HepG2 (cell line): ENCODE results near the gene ARHGEF11. TPM values are rescaled to one million over a fixed set of nuclear protein-coding genes. Genes with fewer than 3 reads are reported as not detected.

ENCODE experiments used
- ATAC-seq: fragments of 200-7000 bp; cut with Tn5 transposase; 3 replicates; pipeline ENCODE4 v1.9.1; 2020; ENCODE audit warnings: mild to moderate bottlenecking, moderate library complexity
- BruUV-seq: library from RNA; stranded (reverse); fragments of 400-500 nt; replicated peaks from 2 replicates; lab custom pipeline; 2021; lab: Mats Ljungman, UMichigan
- CTCF ChIA-PET: fragments of 300-600 bp; formaldehyde crosslinking; extraction: SDS; loops from one replicate; lab custom pipeline; 2021; ENCODE audit warnings: low total read pairs, inconsistent platforms, low intra/inter-chr PET ratio; lab: Yijun Ruan, JAX
- POLR2A ChIA-PET: fragments of 350-600 bp; sonication (Branson Sonifier 250); formaldehyde crosslinking; loops from one replicate; lab custom pipeline; 2020; ENCODE audit warnings: antibody characterized with exemption, inconsistent platforms; lab: Yijun Ruan, JAX
- DNase-seq: peaks from one replicate; pipeline ENCODE4 v3.0.0-alpha.2; 2015; ENCODE audit warnings: low spot score
- FAIRE-seq: peaks from 3 replicates; lab custom pipeline; 2011; peaks lifted over from hg19 to GRCh38; lab: Jason Lieb, UNC
- H2AFZ ChIP-seq: one replicate; pipeline ENCODE4 v1.6.1; 2011; ENCODE audit warnings: low read length, inconsistent platforms
- H3K27ac ChIP-seq: fragments of 300-600 bp; 3 replicates; pipeline ENCODE4 v1.8.0; 2011; ENCODE audit warnings: mixed run types, mild to moderate bottlenecking, mixed read lengths, low read length, inconsistent platforms; ENCODE audit not compliant: insufficient read depth; ENCODE audit errors: extremely low read length
- H3K27me3 ChIP-seq, 2 experiments: fragments of 200-600 bp in 1 of 2; 2 replicates in 1 of 2; 3 replicates in 1 of 2; pipeline versions ENCODE4 v1.6.0 to v1.8.0; 2011; ENCODE audit warnings: low read length in 2 of 2, mild to moderate bottlenecking in 2 of 2, moderate library complexity in 2 of 2, inconsistent platforms in 1 of 2; ENCODE audit not compliant: insufficient read depth in 2 of 2, control insufficient read depth in 1 of 2
- H3K36me3 ChIP-seq, 2 experiments: fragments of 200-600 bp in 1 of 2; replicated peaks in 1 of 2; 2 replicates in 1 of 2; 3 replicates in 1 of 2; pipeline versions ENCODE4 v1.5.1 to v1.8.0; 2011; ENCODE audit warnings: low read length in 2 of 2, inconsistent platforms in 1 of 2; ENCODE audit not compliant: insufficient read depth in 2 of 2, control insufficient read depth in 1 of 2
- H3K4me1 ChIP-seq: 2 replicates; pipeline ENCODE4 v1.5.1; 2012; ENCODE audit warnings: low read length, inconsistent platforms; ENCODE audit not compliant: insufficient read depth
- H3K4me2 ChIP-seq: 2 replicates; pipeline ENCODE4 v1.6.0; 2011; ENCODE audit warnings: low read depth, low read length, inconsistent platforms
- H3K4me3 ChIP-seq, 3 experiments: fragments of 200-600 bp in 1 of 3; sonication (generic), shearing (Covaris generic) in 1 of 3; replicated peaks in 1 of 3; 2 replicates each; pipeline ENCODE4 v1.5.1; 2011 to 2016; ENCODE audit warnings: low read length in 3 of 3, inconsistent platforms in 2 of 3, low read depth in 2 of 3, mild to moderate bottlenecking in 2 of 3, control low read depth in 1 of 3, mixed read lengths in 1 of 3; ENCODE audit not compliant: insufficient read depth in 1 of 3
- H3K79me2 ChIP-seq: one replicate; pipeline ENCODE4 v1.6.1; 2011; ENCODE audit warnings: low read length, inconsistent platforms; ENCODE audit not compliant: insufficient read depth
- H3K9ac ChIP-seq: 2 replicates; pipeline ENCODE4 v1.6.0; 2011; ENCODE audit warnings: mild to moderate bottlenecking, low read depth, low read length, inconsistent platforms; ENCODE audit not compliant: insufficient read depth
- H3K9me3 ChIP-seq: 2 replicates; pipeline ENCODE4 v1.5.1; 2012; ENCODE audit warnings: mild to moderate bottlenecking, low read length
- H4K20me1 ChIP-seq: 2 replicates; pipeline ENCODE4 v1.6.0; 2011; ENCODE audit warnings: inconsistent platforms, mild to moderate bottlenecking, low read length, moderate library complexity; ENCODE audit not compliant: insufficient read depth
- AGO2 ChIP-seq: fragments of 200-400 bp; formaldehyde crosslinking; optimal IDR thresholded peaks from 2 replicates; pipeline ENCODE3; 2017; ENCODE audit warnings: mild to moderate bottlenecking, low read depth, low read length, moderate library complexity
- CBX1 ChIP-seq: IDR thresholded peaks from one replicate; pipeline ENCODE4 v1.6.1; 2016; ENCODE audit warnings: antibody characterized with exemption, low read depth
- FOSL2 ChIP-seq: sonication (generic); formaldehyde crosslinking; IDR thresholded peaks from 2 replicates; pipeline ENCODE4 v1.4.0; 2020; ENCODE audit warnings: missing genetic modification reagents
- KLF12 ChIP-seq: sonication (generic); formaldehyde crosslinking; IDR thresholded peaks from 2 replicates; pipeline ENCODE4 v1.4.0; 2020; ENCODE audit warnings: missing genetic modification reagents, borderline replicate concordance
- MED13 ChIP-seq: sonication (generic); formaldehyde crosslinking; IDR thresholded peaks from 2 replicates; pipeline ENCODE4 v1.5.0; 2020; ENCODE audit warnings: missing genetic modification reagents
- NR2F1 ChIP-seq, 2 experiments: fragments of 450-650 bp in 1 of 2; formaldehyde crosslinking in 1 of 2; IDR thresholded peaks; 2 replicates each; pipeline versions ENCODE4 v1.5.0 to v1.6.1; 2016 to 2020; ENCODE audit warnings: mild to moderate bottlenecking in 1 of 2, missing compliant biosample characterization in 1 of 2, missing genetic modification reagents in 1 of 2, moderate library complexity in 1 of 2
- PHF20 ChIP-seq: sonication (generic); formaldehyde crosslinking; IDR thresholded peaks from 2 replicates; pipeline ENCODE4 v1.5.0; 2020; ENCODE audit warnings: mild to moderate bottlenecking, missing genetic modification reagents
- RAD21 ChIP-seq: fragments of 450-650 bp; formaldehyde crosslinking; IDR thresholded peaks from 2 replicates; pipeline ENCODE4 v1.5.0; 2020; ENCODE audit warnings: mild to moderate bottlenecking
- RAD51 ChIP-seq: fragments of 450-650 bp; IDR thresholded peaks from 2 replicates; pipeline ENCODE4 v1.6.1; 2016; ENCODE audit warnings: borderline replicate concordance
- RARA ChIP-seq: IDR thresholded peaks from 2 replicates; pipeline ENCODE4 v1.6.1; 2016; ENCODE audit warnings: missing genetic modification reagents, missing compliant biosample characterization
- SRSF4 ChIP-seq: fragments of 200-400 bp; formaldehyde crosslinking; IDR thresholded peaks from one replicate; pipeline ENCODE4 v1.6.1; 2018; ENCODE audit warnings: mild to moderate bottlenecking, low read depth, low read length, moderate library complexity; ENCODE audit not compliant: poor library complexity, severe bottlenecking
- ZFYVE20 ChIP-seq: sonication (generic); formaldehyde crosslinking; IDR thresholded peaks from 2 replicates; pipeline ENCODE4 v1.8.0; 2023; ENCODE audit warnings: low read depth, mild to moderate bottlenecking, moderate library complexity, missing genetic modification reagents, borderline replicate concordance
- ZNF577 ChIP-seq: sonication (generic); formaldehyde crosslinking; IDR thresholded peaks from 2 replicates; pipeline ENCODE4 v1.4.0; 2020; ENCODE audit warnings: mild to moderate bottlenecking, low read depth, missing genetic modification reagents, borderline replicate concordance
- WGBS: methylation state at CpG from one replicate; pipeline ENCODE4 v1.1.6; 2017; ENCODE audit warnings: low lambda C conversion rate; 5-methylcytosine and 5-hydroxymethylcytosine counted together
- in situ Hi-C: cut with HindIII; loops from 2 replicates; pipeline ENCODE4 v1.10.0; 2017; ENCODE audit warnings: low pct_unique_long_range_greater_than_20kb; ENCODE audit not compliant: extremely low pct_ligation_motif_present
- intact Hi-C: fragments of 100-400 bp; cut with micrococcal nuclease; formaldehyde crosslinking; loops from one replicate; pipeline ENCODE4 v1.10.0; 2022; ENCODE audit not compliant: unreplicated experiment
- polyA plus RNA-seq, 8 experiments: library from polyadenylated mRNA; depleted of rRNA in 3 of 8; stranded (reverse) in 7 of 8; unstranded in 1 of 8; fragments of >200 nt; fragmentation: Illumina TruSeq in 4 of 8; extraction: Trizol in 4 of 8; gene quantifications; 2 replicates each; pipeline versions ENCODE4 v1.2.1 to v1.2.3, GENCODE V29; 2011 to 2016; ENCODE audit warnings: low read depth in 4 of 8, missing spikeins in 1 of 8, mixed read lengths in 1 of 8; ENCODE audit not compliant: insufficient read depth in 1 of 8
- total RNA-seq, 5 experiments: library from RNA; depleted of rRNA; stranded (reverse); fragments of >200 nt; fragmentation: Illumina TruSeq; extraction: Trizol; gene quantifications; 2 replicates each; pipeline ENCODE4 v1.2.3, GENCODE V29; 2016; ENCODE audit warnings: low read depth in 1 of 5
- TF ChIP-seq, protein P1 (sequence below): sonication (generic); formaldehyde crosslinking; IDR thresholded peaks from 2 replicates; pipeline ENCODE4 v1.8.0; 2022; ENCODE audit warnings: low read depth, missing genetic modification reagents
- TF ChIP-seq, protein P2 (sequence below): sonication (generic); formaldehyde crosslinking; IDR thresholded peaks from 2 replicates; pipeline ENCODE4 v1.8.0; 2022; ENCODE audit warnings: mild to moderate bottlenecking, missing genetic modification reagents, borderline replicate concordance

ARHGEF11 gene
- total and polyA plus RNA-seq, 2 of the 13 experiments (the other 11 are each of a cell fraction or from before 2014, with no cell fraction given): 16.5 to 21.2 TPM

DNA sequence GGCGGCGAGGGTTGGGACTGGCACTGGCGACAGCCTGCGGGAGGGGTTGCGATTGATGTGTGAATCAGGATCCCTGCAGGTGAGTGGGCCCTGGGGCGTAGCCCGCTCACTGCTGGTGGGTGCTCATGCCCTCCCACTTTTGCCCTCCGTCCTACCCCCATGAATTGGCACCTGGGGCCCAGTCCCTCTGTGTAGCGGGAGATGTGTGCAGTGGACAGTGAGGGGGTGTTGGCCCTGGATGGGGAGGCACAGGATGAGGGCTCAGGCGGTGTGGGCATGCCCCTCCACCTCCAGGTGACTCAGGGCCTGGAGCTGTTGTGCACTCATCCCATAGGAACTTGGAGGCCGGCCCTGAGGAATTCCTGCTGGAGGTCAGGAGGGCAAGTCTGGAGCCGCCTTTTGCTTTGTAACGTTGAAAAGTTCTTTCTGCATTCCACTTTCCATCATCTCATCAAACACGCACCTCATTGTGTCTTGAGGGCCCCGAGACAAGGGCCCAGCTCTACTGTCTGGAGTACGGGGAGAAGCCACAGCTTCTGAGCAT, 149.0 kb downstream of the ARHGEF11 start:
- intact Hi-C loops: no loop called here
- DNase-seq: peak; percentile 53
- H3K9ac ChIP-seq: no peak overlapping the region
- CTCF ChIA-PET: no interaction called here
- H3K4me2 ChIP-seq: no peak overlapping the region
- peak; percentile 51; the same call in 1 of the 2 replicates for TF ChIP-seq FOSL2 (CRISPR knock-in tag)
- no peak for TF ChIP-seq ZNF577 (CRISPR knock-in tag)
- peak; percentile 20; the same call in 1 of the 2 replicates for TF ChIP-seq RARA
- no peak for TF ChIP-seq RAD21
- TF ChIP-seq NR2F1 (CRISPR knock-in tag; IDR thresholded peaks at IDR 0.05): 0 out of 4 replicates have a peak, but pooled peaks of 1 of the 2 experiments have one; percentile 37
- TF ChIP-seq, all 625 proteins: peak for 3
- POLR2A ChIA-PET: interaction anchor here (0.6 kb wide), 1 partner anchor 220 kb away, joined by 4 read pairs; the partner anchor contains the start of gene NES
- WGBS: 47% methylated on average over 12 of the region's 16 CpGs
- FAIRE-seq: no peak
- Histone ChIP-seq H3K36me3 (no peaks in the 10 kb centered on the region), H3K4me3 (no peak overlapping the region), H4K20me1 (no peaks in the 10 kb centered on the region), H3K79me2 (no peaks in the 10 kb centered on the region), H3K27me3 (peaks cover 4 to 78% of the 10 kb centered on the region in 2 experiments), H3K4me1 (peaks cover 28% of the 10 kb centered on the region), H2AFZ (no peak overlapping the region), H3K27ac (no peak overlapping the region), H3K9me3 (no peaks in the 10 kb centered on the region)
- in situ Hi-C loops: no loop called here
- no TSS peak for BruUV-seq
- ATAC-seq: no peak

DNA sequence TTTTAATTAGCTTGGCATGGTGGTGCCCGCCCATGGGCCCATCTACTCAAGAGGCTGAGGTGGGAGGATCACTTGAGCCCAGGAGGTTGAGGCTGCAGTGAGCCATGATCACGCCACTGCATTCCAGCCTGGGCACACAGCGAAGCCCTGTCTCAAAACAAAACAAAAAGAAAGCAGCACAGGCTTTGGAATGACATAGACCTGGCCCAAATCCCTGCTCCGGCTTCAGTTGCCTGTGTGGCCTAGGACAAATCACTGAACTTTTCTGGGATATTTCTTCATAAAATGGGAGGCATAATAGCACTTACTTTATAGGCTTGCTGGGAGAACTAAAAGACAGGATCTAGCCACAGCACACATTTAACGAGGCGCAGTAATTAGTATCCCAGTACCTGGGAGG, 149.6 kb downstream of the ARHGEF11 start:
- intact Hi-C loops (no loop called here), in situ Hi-C loops (no loop called here)
- Histone ChIP-seq H3K27ac (no peak overlapping the region), H3K9me3 (no peaks in the 10 kb centered on the region), H3K79me2 (no peaks in the 10 kb centered on the region), H3K27me3 (peaks cover 4 to 78% of the 10 kb centered on the region in 2 experiments), H3K36me3 (no peaks in the 10 kb centered on the region), H4K20me1 (no peaks in the 10 kb centered on the region), H2AFZ (no peak overlapping the region), H3K4me1 (peaks cover 28% of the 10 kb centered on the region), H3K4me3 (no peak overlapping the region), H3K9ac (no peak overlapping the region), H3K4me2 (no peak overlapping the region)
- DNase-seq: no peak
- 72% methylated on average over 6 of the region's 6 CpGs for WGBS
- no peak for ATAC-seq
- no TSS peak for BruUV-seq
- ChIA-PET CTCF (no interaction called here), POLR2A (no interaction called here)
- no peak for FAIRE-seq
- TF ChIP-seq NR2F1 (CRISPR knock-in tag; IDR thresholded peaks at IDR 0.05) (no peak), AGO2 (no peak), KLF12 (CRISPR knock-in tag) (no peak), PHF20 (CRISPR knock-in tag) (no peak), MED13 (CRISPR knock-in tag) (no peak), SRSF4 (no peak), CBX1 (no peak), RAD51 (no peak), ZFYVE20 (CRISPR knock-in tag) (no peak)
- TF ChIP-seq, protein P1, sequence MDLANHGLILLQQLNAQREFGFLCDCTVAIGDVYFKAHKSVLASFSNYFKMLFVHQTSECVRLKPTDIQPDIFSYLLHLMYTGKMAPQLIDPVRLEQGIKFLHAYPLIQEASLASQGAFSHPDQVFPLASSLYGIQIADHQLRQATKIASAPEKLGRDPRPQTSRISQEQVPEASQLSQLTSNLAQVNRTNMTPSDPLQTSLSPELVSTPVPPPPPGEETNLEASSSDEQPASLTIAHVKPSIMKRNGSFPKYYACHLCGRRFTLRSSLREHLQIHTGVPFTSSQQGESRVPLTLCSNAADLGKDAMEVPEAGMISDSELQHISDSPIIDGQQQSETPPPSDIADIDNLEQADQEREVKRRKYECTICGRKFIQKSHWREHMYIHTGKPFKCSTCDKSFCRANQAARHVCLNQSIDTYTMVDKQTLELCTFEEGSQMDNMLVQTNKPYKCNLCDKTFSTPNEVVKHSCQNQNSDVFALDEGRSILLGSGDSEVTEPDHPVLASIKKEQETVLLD (CRISPR knock-in tag): no peak
- TF ChIP-seq, protein P2, sequence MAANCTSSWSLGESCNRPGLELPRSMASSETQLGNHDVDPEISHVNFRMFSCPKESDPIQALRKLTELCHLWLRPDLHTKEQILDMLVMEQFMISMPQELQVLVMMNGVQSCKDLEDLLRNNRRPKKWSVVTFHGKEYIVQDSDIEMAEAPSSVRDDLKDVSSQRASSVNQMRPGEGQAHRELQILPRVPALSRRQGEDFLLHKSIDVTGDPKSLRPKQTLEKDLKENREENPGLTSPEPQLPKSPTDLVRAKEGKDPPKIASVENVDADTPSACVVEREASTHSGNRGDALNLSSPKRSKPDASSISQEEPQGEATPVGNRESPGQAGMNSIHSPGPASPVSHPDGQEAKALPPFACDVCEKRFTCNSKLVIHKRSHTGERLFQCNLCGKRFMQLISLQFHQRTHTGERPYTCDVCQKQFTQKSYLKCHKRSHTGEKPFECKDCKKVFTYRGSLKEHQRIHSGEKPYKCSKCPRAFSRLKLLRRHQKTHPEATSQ (CRISPR knock-in tag): no peak
